GM23338 (cell line): ENCODE measurements around the gene PKP2. TPM values are rescaled to one million over a fixed set of nuclear protein-coding genes. Genes with fewer than 3 reads are reported as not detected.
A peak's percentile ranks its signal among the peaks of the same experiment; 100 is the strongest.

Source experiments
- ATAC-seq: fragments of 200-7000 bp; cut with Tn5 transposase; 3 replicates; pipeline ENCODE4 v1.9.1; 2020
- DNase-seq: peaks from one replicate; pipeline ENCODE4 v3.0.0-alpha.2; 2015; ENCODE audit warnings: low spot score
- H2AFZ ChIP-seq: fragments of 200-600 bp; sonication (generic); 2 replicates; pipeline ENCODE4 v1.8.0; 2016; ENCODE audit warnings: antibody characterized with exemption, mild to moderate bottlenecking, moderate library complexity
- H3F3A ChIP-seq: fragments of 200-600 bp; sonication (generic); replicated peaks from 2 replicates; pipeline ENCODE4 v1.8.0; 2017; ENCODE audit warnings: antibody characterized with exemption, mixed run types, low read depth
- H3K27ac ChIP-seq: fragments of 200-600 bp; sonication (generic); 2 replicates; pipeline ENCODE4 v1.6.1; 2016; ENCODE audit warnings: low read depth
- H3K27me3 ChIP-seq: fragments of 200-600 bp; sonication (generic); 2 replicates; pipeline ENCODE4 v1.8.0; 2016; ENCODE audit warnings: mild to moderate bottlenecking, mixed run types, moderate library complexity; ENCODE audit not compliant: insufficient read depth
- H3K36me3 ChIP-seq: fragments of 200-600 bp; sonication (generic); 2 replicates; pipeline ENCODE4 v1.8.0; 2016; ENCODE audit warnings: mild to moderate bottlenecking; ENCODE audit not compliant: insufficient read depth
- H3K4me1 ChIP-seq: fragments of 200-600 bp; sonication (generic); 2 replicates; pipeline ENCODE4 v1.8.0; 2016; ENCODE audit warnings: mild to moderate bottlenecking, moderate library complexity; ENCODE audit not compliant: insufficient read depth
- H3K4me2 ChIP-seq: fragments of 200-600 bp; sonication (generic); 2 replicates; pipeline ENCODE4 v1.7.1; 2017; ENCODE audit warnings: mixed run types
- H3K4me3 ChIP-seq: fragments of 200-600 bp; sonication (generic); 2 replicates; pipeline ENCODE4 v1.6.1; 2016; ENCODE audit warnings: mixed run types
- H3K79me2 ChIP-seq: fragments of 200-600 bp; sonication (generic); replicated peaks from 2 replicates; pipeline ENCODE4 v1.8.0; 2017; ENCODE audit warnings: mild to moderate bottlenecking; ENCODE audit not compliant: insufficient read depth
- H3K9me2 ChIP-seq: fragments of 200-600 bp; sonication (generic); 2 replicates; pipeline ENCODE4 v1.8.0; 2017; ENCODE audit not compliant: insufficient read depth
- H4K20me1 ChIP-seq: fragments of 200-600 bp; sonication (generic); replicated peaks from 2 replicates; pipeline ENCODE4 v1.8.0; 2017; ENCODE audit warnings: mild to moderate bottlenecking; ENCODE audit not compliant: insufficient read depth
- H3K27ac Mint-ChIP-seq: 2 replicates; pipeline ENCODE4 v1.8.0; 2020; ENCODE audit warnings: inconsistent platforms, mild to moderate bottlenecking, moderate library complexity, mixed read lengths
- H3K27me3 Mint-ChIP-seq: 3 replicates; pipeline ENCODE4 v1.8.0; 2022; ENCODE audit warnings: low read depth, mild to moderate bottlenecking, moderate library complexity, mixed read lengths, inconsistent platforms; ENCODE audit not compliant: insufficient read depth, poor library complexity
- H3K36me3 Mint-ChIP-seq: 3 replicates; pipeline ENCODE4 v1.8.0; 2021; ENCODE audit warnings: low read depth, mild to moderate bottlenecking, inconsistent platforms, moderate library complexity, mixed read lengths
- H3K4me1 Mint-ChIP-seq: 3 replicates; pipeline ENCODE4 v1.8.0; 2020; ENCODE audit warnings: mild to moderate bottlenecking, inconsistent platforms, mixed read lengths
- H3K4me3 Mint-ChIP-seq: 3 replicates; pipeline ENCODE4 v1.8.0; 2021; ENCODE audit warnings: moderate library complexity, mild to moderate bottlenecking, inconsistent platforms, mixed read lengths
- H3K9me3 Mint-ChIP-seq: 3 replicates; pipeline ENCODE4 v1.8.0; 2020; ENCODE audit warnings: moderate library complexity, mild to moderate bottlenecking, inconsistent platforms, mixed read lengths
- CTCF ChIP-seq, 2 experiments: fragments of 200-600 bp in 1 of 2; sonication (generic) in 1 of 2; conservative IDR thresholded peaks; 2 replicates each; pipeline versions ENCODE4 v1.5.1 to v1.6.1; 2016 to 2017; ENCODE audit warnings: antibody characterized with exemption in 2 of 2, low read depth in 2 of 2, mild to moderate bottlenecking in 2 of 2, moderate library complexity in 1 of 2
- ETS1 ChIP-seq: IDR thresholded peaks from 2 replicates; pipeline ENCODE4 v1.6.1; 2016; ENCODE audit warnings: antibody characterized with exemption
- EZH2 ChIP-seq: fragments of 200-600 bp; sonication (generic); IDR thresholded peaks from one replicate; pipeline ENCODE4 v1.8.0; 2017; ENCODE audit warnings: antibody characterized with exemption, mild to moderate bottlenecking, low read depth; ENCODE audit not compliant: unreplicated experiment
- EZH2phosphoT487 ChIP-seq: fragments of 200-600 bp; sonication (generic); IDR thresholded peaks from one replicate; pipeline ENCODE4 v1.8.1; 2018; ENCODE audit warnings: antibody characterized with exemption; ENCODE audit not compliant: unreplicated experiment
- NANOG ChIP-seq: IDR thresholded peaks from 2 replicates; pipeline ENCODE4 v1.6.1; 2016; ENCODE audit warnings: antibody characterized with exemption, borderline replicate concordance
- POLR2AphosphoS5 ChIP-seq: IDR thresholded peaks from 2 replicates; pipeline ENCODE4 v1.6.1; 2016; ENCODE audit warnings: antibody characterized with exemption, low read depth
- STAT1 ChIP-seq: IDR thresholded peaks from one replicate; pipeline ENCODE4 v1.6.1; 2016; ENCODE audit warnings: antibody characterized with exemption; ENCODE audit not compliant: unreplicated experiment
- ZNF114 ChIP-seq: fragments of 250-450 bp; sonication (Bioruptor Pico); IDR thresholded peaks from 2 replicates; pipeline ENCODE4 v1.5.0; 2020; ENCODE audit warnings: mild to moderate bottlenecking, moderate library complexity
- ZNF462 ChIP-seq: fragments of 250-450 bp; sonication (Bioruptor Pico); IDR thresholded peaks from 2 replicates; pipeline ENCODE4 v1.5.0; 2020; ENCODE audit warnings: mild to moderate bottlenecking, moderate library complexity
- polyA plus RNA-seq: library from polyadenylated mRNA; unstranded; fragments of >200 nt; fragmentation: Nextera tagmentation; extraction: Ambion mirVana; gene quantifications from 2 replicates; pipeline ENCODE4 v1.2.1, GENCODE V29; 2016
- total RNA-seq: library from RNA; depleted of rRNA; stranded (reverse); fragments of >200 nt; shearing (Covaris generic); gene quantifications from 2 replicates; pipeline ENCODE4 v1.2.3, GENCODE V29; 2014

Gene PKP2
- total and polyA plus RNA-seq, 2 experiments from 2014 or later, result 24.6 to 47.6 TPM

GRCh38 chr12:32877601-32878459 is 18.7 kb downstream of the PKP2 start:
- no peak for DNase-seq

GRCh38 chr12:32876004-32876403 is 20.6 kb downstream of the PKP2 start:
- no peak overlapping the region for H3K4me3 Mint-ChIP-seq

More at GRCh38 chr12:32877601-32878459, 18.7 kb downstream of the PKP2 start:
- Mint-ChIP-seq H3K9me3 (no peaks in the 10 kb centered on the region), H3K4me3 (no peak overlapping the region), H3K36me3 (peaks cover 8% of the 10 kb centered on the region), H3K27me3 (no peaks in the 10 kb centered on the region), H3K4me1 (0 out of 3 replicates have a peak, but pooled peaks cover 3% of the 10 kb centered on the region), H3K27ac (0 out of 2 replicates have a peak overlapping the region, but pooled peaks have one; percentile 35)
- Histone ChIP-seq H2AFZ (no peak overlapping the region), H3K27ac (no peak overlapping the region), H3K4me3 (no peak overlapping the region), H3K4me1 (peaks cover 13% of the 10 kb centered on the region), H4K20me1 (no peaks in the 10 kb centered on the region), H3K9me2 (no peaks in the 10 kb centered on the region), H3K27me3 (no peaks in the 10 kb centered on the region), H3F3A (no peaks in the 10 kb centered on the region), H3K4me2 (no peak overlapping the region), H3K79me2 (peaks cover 31% of the 10 kb centered on the region), H3K36me3 (no peaks in the 10 kb centered on the region)
- TF ChIP-seq EZH2 (no peak), ZNF114 (CRISPR knock-in tag) (no peak), ETS1 (no peak), NANOG (no peak)
- ATAC-seq, result no peak

More at GRCh38 chr12:32876004-32876403, 20.6 kb downstream of the PKP2 start:
- H2AFZ ChIP-seq, result no peak overlapping the region
- peaks cover 20% of the 10 kb centered on the region for H3K79me2 ChIP-seq
- Mint-ChIP-seq H3K27me3 (peaks cover 2% of the 10 kb centered on the region), H3K9me3 (no peaks in the 10 kb centered on the region), H3K36me3 (peaks cover 8% of the 10 kb centered on the region), H3K4me1 (0 out of 3 replicates have a peak, but pooled peaks cover 3% of the 10 kb centered on the region), H3K27ac (no peak overlapping the region)
- ATAC-seq, result no peak
- no peak overlapping the region for H3K4me3 ChIP-seq
- H3K9me2 ChIP-seq, result no peaks in the 10 kb centered on the region
- H3K4me2 ChIP-seq, result no peak overlapping the region
- H4K20me1 ChIP-seq, result peaks cover 2% of the 10 kb centered on the region
- no peak overlapping the region for H3K27ac ChIP-seq
- no peaks in the 10 kb centered on the region for H3F3A ChIP-seq
- DNase-seq, result no peak
- H3K27me3 ChIP-seq, result no peaks in the 10 kb centered on the region
- TF ChIP-seq EZH2phosphoT487 (no peak), POLR2AphosphoS5 (no peak), STAT1 (no peak), NANOG (no peak), ETS1 (no peak), CTCF (conservative IDR thresholded peaks at IDR 0.05; ENCODE audit: low read depth in 2 of 2) (no peak), ZNF462 (CRISPR knock-in tag) (no peak)
- peaks cover 5% of the 10 kb centered on the region; the same call in 1 of the 2 replicates for H3K4me1 ChIP-seq
- H3K36me3 ChIP-seq, result peaks cover 6% of the 10 kb centered on the region
